K562 treated with DMSO at 1 percent for 4 hours (cell line): Measurements from ENCODE around the gene TSPO2. TPM values are rescaled to one million over a fixed set of nuclear protein-coding genes. Genes with fewer than 3 reads are reported as not detected.

Experiments
- total RNA-seq: library from RNA; unstranded; fragments of 300-600 nt; gene quantifications from 2 replicates; pipeline ENCODE4 v1.2.3, GENCODE V29; 2022; ENCODE audit not compliant: insufficient read depth

TSPO2 gene
- not detected in 2 replicates for total RNA-seq

GRCh38 chr6:41042226-41043055, at the start of gene TSPO2:
TSPO2 (plus strand) TSS chr6:41042467; CDS start chr6:41042986, 519 bp downstream.

GRCh38 chr6:41039060-41039998, 2.9 kb upstream of the TSPO2 start, which contains the start of gene UNC5CL:
UNC5CL (minus strand) TSS chr6:41039221; CDS start chr6:41035074, 4,147 bp downstream.

GRCh38 chr6:41053041-41053440, 10.8 kb downstream of the TSPO2 start, which contains the start of gene APOBEC2:
APOBEC2 (plus strand) TSS chr6:41053202; CDS start chr6:41053348, 146 bp downstream.

GRCh38 chr6:41071923-41072835, 29.9 kb downstream of the TSPO2 start, which contains the start of gene OARD1:
OARD1 (minus strand) TSS chr6:41072356; CDS start chr6:41071634, 722 bp downstream.

GRCh38 chr6:41072836-41073202, 30.6 kb downstream of the TSPO2 start, which contains the start of gene NFYA:
NFYA (plus strand) TSS chr6:41072974; CDS start chr6:41079090, 6,116 bp downstream.

Other genes starting within 250 kb of the TSPO2 start
- gene UNC5CL, start 3.2 kb upstream of the TSPO2 start, total RNA-seq: 2.4 and 3.0 TPM in 2 replicates
- not detected in 2 replicates for gene APOBEC2, start 10.7 kb downstream of the TSPO2 start, total RNA-seq
- gene OARD1, start 29.9 kb downstream of the TSPO2 start, total RNA-seq: 28.7 and 32.6 TPM in 2 replicates
- gene NFYA, start 30.5 kb downstream of the TSPO2 start, total RNA-seq: 13.4 and 17.3 TPM in 2 replicates
- not detected in 2 replicates for gene TREML1, start 111.9 kb downstream of the TSPO2 start, total RNA-seq
- gene TREM2, start 120.6 kb downstream of the TSPO2 start, total RNA-seq: not detected in 2 replicates
- gene TREML2, start 158.7 kb downstream of the TSPO2 start, total RNA-seq: 0.69 and 1.8 TPM in 2 replicates
- gene TREML4, start 185.9 kb downstream of the TSPO2 start, total RNA-seq: not detected in 2 replicates
- not detected in 2 replicates for gene TREM1, start 244.2 kb downstream of the TSPO2 start, total RNA-seq